Midbrain (tissue), 1 donor: ENCODE results near the gene TMEM217.
"Not testable (repeated sequence)": the region's sequence is repeated elsewhere in the genome, so short reads cannot be mapped to it uniquely, and the experiment has no call there.

Experiments used
- DNase-seq: peaks from one replicate; lab custom pipeline; 2025; lab: John Stamatoyannopoulos, UW

The TMEM217 gene

DNA sequence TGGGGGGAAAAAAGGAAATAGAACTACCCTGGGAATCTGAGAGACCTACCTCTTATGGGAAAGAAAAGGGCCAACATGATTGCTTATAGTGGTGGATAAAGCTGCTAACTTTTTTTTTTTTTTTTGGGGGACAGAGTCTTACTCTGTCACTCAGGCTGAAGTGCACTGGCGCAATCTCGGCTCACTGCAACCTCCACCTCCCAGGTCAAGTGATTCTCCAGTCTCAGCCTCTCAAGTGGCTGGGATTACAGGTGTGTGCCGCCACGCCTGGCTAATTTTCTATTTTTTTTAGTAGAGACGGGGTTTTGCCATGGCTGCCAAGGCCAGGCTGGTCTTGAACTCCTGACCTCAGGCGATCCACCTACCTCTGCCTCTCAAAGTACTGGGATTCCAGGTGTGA lies 39.9 kb downstream of the TMEM217 start:
- no peak for DNase-seq

GRCh38 chr6:37212268-37212667 lies 45.7 kb downstream of the TMEM217 start:
- DNase-seq = no peak

DNA sequence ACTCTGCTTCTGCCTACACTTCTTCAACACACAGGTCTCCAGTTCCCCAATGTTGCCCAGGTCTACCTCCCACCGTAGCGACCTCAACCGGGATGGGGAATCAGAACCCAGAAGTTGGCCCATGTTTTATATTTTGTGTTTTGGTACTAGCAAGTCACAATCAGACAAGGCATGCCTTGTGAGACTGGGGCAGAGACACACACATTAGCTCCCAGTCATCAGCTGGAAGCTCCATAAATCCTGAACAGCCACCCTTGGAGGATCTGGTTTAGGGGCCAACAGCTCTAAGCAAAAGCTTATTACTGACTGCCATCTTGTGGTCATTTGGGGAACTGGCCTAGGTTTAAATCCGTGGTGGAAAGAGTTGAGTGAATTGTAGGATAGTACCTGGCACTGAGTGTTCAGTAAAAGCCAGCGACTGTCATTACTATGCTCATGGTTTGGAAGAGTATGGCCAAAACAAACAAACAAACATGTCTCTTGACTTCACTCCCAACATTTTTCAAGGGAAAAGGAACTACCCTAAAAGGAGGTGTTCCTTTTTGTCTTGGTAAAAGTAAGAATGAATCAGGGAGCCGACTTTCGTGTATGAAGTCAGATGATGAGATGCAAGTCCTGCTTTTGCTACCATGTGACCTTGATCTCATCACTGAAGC lies 47.5 kb downstream of the TMEM217 start:
- DNase-seq = peak; percentile 88

DNA sequence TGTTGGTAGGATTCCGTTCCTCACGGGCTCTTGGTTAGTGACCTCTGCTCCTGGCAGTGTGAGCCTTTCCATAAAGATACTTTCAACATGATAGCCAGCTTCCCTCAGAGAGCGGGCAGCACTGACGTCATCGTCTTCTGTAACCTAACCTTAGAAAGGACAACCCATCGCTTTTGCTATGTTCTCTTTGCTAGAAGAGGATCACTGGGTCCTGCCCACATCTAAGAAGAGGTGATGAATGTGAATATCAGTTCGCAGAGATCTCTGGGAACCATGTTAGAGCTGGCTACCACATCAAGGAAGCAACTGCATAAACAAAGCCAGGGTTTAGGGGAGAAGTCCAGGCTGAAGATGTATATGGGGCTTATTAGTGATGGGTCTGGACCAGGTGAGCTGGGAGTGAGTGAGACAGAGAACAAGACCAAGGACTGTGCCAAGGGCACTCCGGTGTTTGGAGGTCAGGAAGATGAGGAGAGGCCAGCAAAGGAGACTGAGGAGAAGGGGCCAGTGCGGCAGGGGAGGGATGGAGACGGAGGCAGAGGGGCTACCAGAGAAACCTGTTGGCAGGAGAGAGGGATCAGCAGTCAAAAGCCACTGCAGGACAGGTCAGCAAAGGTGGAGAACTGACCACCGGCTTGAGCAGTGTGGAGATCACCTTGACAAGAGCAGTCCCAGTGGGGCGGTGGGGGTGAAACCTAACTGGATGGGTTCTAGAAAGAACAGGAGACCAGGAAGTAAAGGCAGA lies 48.3 kb downstream of the TMEM217 start:
- no peak for DNase-seq

DNA sequence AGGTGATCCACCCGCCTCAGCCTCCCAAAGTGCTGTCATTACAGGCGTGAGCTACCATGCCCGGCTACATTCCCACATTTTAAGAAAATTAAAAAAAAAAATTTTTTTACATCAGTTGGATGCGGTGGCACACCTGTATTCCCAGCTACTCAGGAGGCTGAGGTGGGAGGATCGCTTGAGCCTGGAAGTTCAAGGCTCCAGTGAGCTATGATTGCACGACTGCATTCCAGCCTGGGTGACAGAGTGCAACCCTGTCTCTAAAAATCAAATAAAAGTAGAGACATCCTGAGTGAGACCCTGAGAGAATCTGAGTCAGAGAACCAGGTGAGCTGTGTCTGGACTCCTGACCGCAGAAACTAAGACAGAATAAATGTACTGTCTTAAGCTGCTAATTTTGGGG lies 49.2 kb downstream of the TMEM217 start:
- no peak for DNase-seq

- DNase-seq = peak; percentile 31
These were observed 50.0 kb downstream of the TMEM217 start for GRCh38 chr6:37207903-37208456.

DNA sequence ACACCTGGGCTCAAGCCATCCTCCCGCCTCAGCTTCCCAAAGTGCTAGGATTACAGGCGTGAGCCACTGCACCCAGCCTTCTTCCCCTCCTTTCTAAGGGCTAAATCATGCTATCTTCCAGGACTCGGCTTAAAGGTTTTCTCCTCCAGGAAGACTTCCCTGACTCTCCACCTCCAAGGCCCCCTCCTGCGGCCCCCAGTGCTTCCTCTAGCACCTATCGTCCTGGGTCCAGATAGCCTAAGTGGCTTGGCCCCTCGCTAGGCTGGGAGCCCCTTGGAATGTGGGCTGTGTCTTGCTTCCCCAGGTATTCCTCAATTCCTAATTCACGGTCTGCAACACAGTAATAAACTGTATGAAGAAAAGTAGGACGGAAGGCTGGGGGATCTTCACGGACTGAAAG lies 51.3 kb downstream of the TMEM217 start:
- no peak for DNase-seq

GRCh38 chr6:37205997-37206340 lies 52.0 kb downstream of the TMEM217 start:
- no peak for DNase-seq

GRCh38 chr6:37205175-37205996 lies 52.6 kb downstream of the TMEM217 start:
- no peak for DNase-seq

- no peak for DNase-seq
These were observed 53.8 kb downstream of the TMEM217 start for GRCh38 chr6:37204014-37204751.

- no peak for DNase-seq
These were observed 55.0 kb downstream of the TMEM217 start for GRCh38 chr6:37202788-37203491.

DNA sequence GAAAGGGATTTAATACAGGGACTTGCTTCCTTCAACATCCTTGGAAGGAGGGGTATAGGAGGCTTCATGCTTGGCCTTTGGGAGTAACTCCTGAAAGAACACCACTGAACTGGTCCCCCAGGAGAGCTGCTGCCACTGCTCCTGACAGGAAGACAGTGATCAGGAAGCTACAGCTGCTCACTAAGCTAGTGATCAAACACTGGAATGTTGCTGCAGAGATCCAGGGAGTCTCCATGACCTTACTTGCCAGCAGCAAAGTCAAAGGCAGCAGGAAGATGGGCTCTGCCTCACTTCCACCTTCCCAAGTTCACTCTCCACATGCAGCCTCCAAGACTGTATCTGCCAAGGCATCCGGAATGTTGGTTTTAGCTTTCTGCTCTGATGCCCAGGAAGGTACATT lies 56.2 kb downstream of the TMEM217 start:
- no peak for DNase-seq

DNA sequence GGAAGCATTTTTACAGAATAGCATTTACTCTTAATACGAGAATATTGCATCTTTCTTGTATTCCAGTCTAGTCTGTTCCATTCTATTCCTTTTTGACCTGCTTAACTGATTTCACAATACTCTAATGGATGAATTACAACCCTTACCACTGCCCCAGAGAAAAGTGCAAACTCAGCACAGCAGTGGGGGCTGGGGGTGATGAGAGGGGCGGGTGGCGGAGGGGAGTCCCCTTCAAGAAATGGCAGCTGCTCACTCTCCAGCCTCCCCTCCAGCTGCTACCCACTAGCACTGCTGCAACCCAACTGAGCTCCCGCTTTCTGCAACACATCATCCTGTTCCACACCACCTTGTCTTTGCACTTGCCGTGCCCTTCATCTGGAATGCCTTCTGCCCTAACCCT lies 57.9 kb downstream of the TMEM217 start:
- DNase-seq = no peak

GRCh38 chr6:37196451-37196850 lies 61.5 kb downstream of the TMEM217 start:
- not testable (repeated sequence) for DNase-seq

- DNase-seq = not testable (repeated sequence)
These were observed 63.1 kb downstream of the TMEM217 start for GRCh38 chr6:37194886-37195285.

GRCh38 chr6:37192666-37193065 lies 65.3 kb downstream of the TMEM217 start:
- no peak for DNase-seq

DNA sequence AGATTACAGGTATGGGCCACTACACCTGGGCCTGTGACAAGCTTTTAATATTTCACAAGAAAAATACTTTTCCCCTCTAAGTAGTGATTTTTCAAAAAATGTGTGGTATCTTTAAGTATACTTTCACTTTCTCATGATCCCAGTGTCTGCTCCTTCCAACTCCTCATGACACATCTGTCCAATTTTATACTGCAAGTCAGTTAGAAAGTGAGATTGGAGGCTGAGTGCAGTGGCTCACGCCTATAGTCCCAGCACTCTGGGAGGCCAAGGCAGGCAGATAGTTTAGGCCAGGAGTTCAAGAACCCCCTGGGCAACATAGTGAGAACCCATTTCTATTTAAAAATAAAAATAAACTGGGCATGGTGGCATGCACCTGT lies 67.8 kb downstream of the TMEM217 start:
- no peak for DNase-seq

DNA sequence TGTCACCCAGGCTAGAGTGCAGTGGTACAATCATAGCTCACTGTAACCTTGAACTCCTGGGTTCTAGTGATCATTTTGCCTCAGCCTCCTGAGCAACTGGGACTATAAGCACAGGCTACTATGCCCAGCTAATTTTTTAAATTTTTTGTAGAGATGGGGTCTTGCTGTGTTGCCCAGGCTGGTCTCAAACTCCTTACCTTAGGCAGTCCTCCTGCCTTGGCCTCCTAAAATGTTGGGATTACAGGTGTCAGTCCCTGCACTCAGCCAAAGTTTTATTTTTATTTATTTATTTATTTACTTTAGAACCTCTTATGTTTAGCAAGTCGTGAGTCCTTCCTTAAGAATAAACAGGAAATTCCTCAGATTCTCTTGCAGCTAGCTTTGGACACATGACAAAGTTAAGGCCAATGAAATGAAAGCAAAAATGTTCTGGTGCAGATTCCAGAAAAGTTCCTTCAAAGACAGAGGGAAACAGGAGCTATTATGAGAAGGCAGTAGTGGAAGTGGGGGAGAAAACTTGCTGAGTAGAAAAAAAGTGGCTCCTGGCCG lies 68.9 kb downstream of the TMEM217 start:
- DNase-seq = no peak

GRCh38 chr6:37187321-37188022 lies 70.5 kb downstream of the TMEM217 start:
- no peak for DNase-seq

GRCh38 chr6:37185949-37186720 lies 71.8 kb downstream of the TMEM217 start:
- DNase-seq = not testable (repeated sequence)
